Left lung (tissue), 10 donors: Measurements from ENCODE around the gene CDKN2AIP. TPM values are rescaled to one million over a fixed set of nuclear protein-coding genes. Genes with fewer than 3 reads are reported as not detected.

Experiments
- ATAC-seq: fragments of 200-7000 bp; cut with Tn5 transposase; one replicate; pipeline ENCODE4 v1.9.1; 2020; ENCODE audit warnings: moderate library complexity
- DNase-seq, 4 donors: peaks; one replicate each; pipeline ENCODE4 v3.0.0-alpha.2; 2013 to 2020
- H3K27ac ChIP-seq, 2 donors: fragments of 200-600 bp; sonication (generic) in 1 of 2; one replicate each; pipeline versions ENCODE4 v1.5.0 to v1.8.0; 2020 to 2021
- H3K27me3 ChIP-seq, 2 donors: fragments of 200-600 bp; sonication (generic) in 1 of 2; one replicate each; pipeline versions ENCODE4 v1.5.0 to v1.8.0; 2020 to 2021
- H3K36me3 ChIP-seq, 2 donors: fragments of 200-600 bp; sonication (generic) in 1 of 2; one replicate each; pipeline versions ENCODE4 v1.5.0 to v1.8.0; 2020 to 2021
- H3K4me1 ChIP-seq, 2 donors: fragments of 200-600 bp; one replicate each; pipeline ENCODE4 v1.8.0; 2021
- H3K4me3 ChIP-seq, 2 donors: fragments of 200-600 bp; sonication (generic) in 1 of 2; one replicate each; pipeline versions ENCODE4 v1.5.0 to v1.8.0; 2020 to 2021; ENCODE audit warnings: mild to moderate bottlenecking in 1 of 2
- H3K9me3 ChIP-seq, 2 donors: fragments of 200-600 bp; sonication (generic) in 1 of 2; one replicate each; pipeline versions ENCODE4 v1.5.0 to v1.8.0; 2020 to 2021
- intact Hi-C, 2 donors: fragments of 100-400 bp; cut with DNase I; formaldehyde crosslinking; loops; one replicate each; pipeline versions ENCODE4 v1.11.2 to v1.14.2; 2022
- polyA plus RNA-seq, 6 donors: library from polyadenylated mRNA; unstranded; fragments of 120-200 nt; gene quantifications; one replicate each; pipeline ENCODE4 v1.2.1, GENCODE V29; 2013; ENCODE audit not compliant: insufficient read length in 6 of 6
- total RNA-seq, 2 donors: library from RNA; stranded (reverse); fragmentation: NEBNext Ultra II Directional; extraction: Animal tissue kit (Norgen Biotek cat#: 25700); gene quantifications; one replicate each; pipeline ENCODE4 v1.2.1, GENCODE V29; 2021
- TF ChIP-seq, protein P1 (sequence below), 2 donors: fragments of 200-600 bp; sonication (generic) in 1 of 2; IDR thresholded peaks; one replicate each; pipeline versions ENCODE4 v1.5.0 to v1.8.0; 2021; ENCODE audit warnings: antibody characterized with exemption in 2 of 2
- donor health status: DM: no; HTN: yes; CAD: no.
- donor health status: DM: no; HTN: no; CAD: no.

Gene CDKN2AIP
- total and polyA plus RNA-seq, 8 donors = 10.1 to 33.3 (median 30.5) TPM

DNA sequence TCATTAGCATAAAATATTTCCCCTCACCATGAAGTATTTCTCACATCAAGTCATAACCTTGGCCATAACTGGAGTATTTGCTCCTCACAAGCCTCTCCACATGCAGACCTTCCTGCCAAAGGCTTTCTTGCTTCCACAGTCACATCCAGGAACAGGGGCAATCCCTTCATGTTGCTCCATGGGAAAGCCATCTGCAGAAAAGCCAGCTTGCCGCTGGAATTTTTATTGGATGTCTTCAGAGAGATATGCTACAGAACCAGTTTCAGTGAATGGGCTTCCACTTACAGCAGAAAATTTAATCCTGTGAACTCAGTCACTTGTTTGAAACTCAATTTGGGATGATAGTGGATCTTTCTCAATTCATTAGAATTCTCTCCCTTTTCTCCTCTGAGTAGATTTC, 3.2 kb upstream of the CDKN2AIP start:
- H3K4me1 ChIP-seq = peaks cover 8 to 23% of the 10 kb centered on the region in 2 donors
- ATAC-seq (no peak), DNase-seq (no peak)
- no peak overlapping the region for H3K27ac ChIP-seq
- intact Hi-C loops = no loop called here
- no peak overlapping the region for H3K4me3 ChIP-seq
- TF ChIP-seq, protein P1, sequence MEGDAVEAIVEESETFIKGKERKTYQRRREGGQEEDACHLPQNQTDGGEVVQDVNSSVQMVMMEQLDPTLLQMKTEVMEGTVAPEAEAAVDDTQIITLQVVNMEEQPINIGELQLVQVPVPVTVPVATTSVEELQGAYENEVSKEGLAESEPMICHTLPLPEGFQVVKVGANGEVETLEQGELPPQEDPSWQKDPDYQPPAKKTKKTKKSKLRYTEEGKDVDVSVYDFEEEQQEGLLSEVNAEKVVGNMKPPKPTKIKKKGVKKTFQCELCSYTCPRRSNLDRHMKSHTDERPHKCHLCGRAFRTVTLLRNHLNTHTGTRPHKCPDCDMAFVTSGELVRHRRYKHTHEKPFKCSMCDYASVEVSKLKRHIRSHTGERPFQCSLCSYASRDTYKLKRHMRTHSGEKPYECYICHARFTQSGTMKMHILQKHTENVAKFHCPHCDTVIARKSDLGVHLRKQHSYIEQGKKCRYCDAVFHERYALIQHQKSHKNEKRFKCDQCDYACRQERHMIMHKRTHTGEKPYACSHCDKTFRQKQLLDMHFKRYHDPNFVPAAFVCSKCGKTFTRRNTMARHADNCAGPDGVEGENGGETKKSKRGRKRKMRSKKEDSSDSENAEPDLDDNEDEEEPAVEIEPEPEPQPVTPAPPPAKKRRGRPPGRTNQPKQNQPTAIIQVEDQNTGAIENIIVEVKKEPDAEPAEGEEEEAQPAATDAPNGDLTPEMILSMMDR (IDR thresholded peaks at IDR 0.05) = no peak
- no peaks in the 10 kb centered on the region for H3K27me3 ChIP-seq
- peaks cover 0 to 4% of the 10 kb centered on the region in 2 donors for H3K36me3 ChIP-seq
- H3K9me3 ChIP-seq = no peaks in the 10 kb centered on the region

DNA sequence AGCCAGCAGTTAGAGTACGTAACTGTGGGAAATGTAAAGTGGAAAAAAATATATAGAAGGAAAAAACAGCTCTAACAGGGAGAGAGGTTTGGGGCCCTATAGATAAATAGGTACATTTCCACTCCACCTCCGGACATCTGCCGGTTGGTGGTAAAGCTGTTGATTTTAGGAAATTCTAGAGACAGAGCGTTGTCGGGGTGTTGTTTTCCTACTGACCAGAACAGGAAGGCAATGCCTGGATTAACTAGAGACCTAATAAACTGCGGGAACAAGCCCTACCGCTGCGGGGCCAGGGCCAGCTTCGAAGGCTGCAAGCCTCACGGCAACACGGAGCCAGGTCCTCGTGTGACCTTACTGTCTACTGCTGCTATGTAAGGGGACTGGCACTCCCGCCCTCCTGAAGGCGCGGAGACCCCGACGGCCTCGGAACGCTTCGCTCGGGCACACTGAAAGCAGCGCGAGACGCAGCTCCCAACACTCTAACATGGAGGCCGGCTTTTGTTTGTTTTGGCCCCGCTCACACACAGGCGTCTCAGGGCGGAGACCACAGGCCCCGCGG, 702 bp upstream of the CDKN2AIP start:
- no peak for DNase-seq
- ATAC-seq = peak; percentile 41
- Histone ChIP-seq H3K27me3 (no peaks in the 10 kb centered on the region), H3K4me1 (peaks cover 8 to 48% of the 10 kb centered on the region in 2 donors), H3K27ac (peak overlapping the region; percentile 99), H3K36me3 (peaks cover 0 to 25% of the 10 kb centered on the region in 2 donors), H3K9me3 (no peaks in the 10 kb centered on the region), H3K4me3 (peak overlapping the region; percentile 92 to 98)
- intact Hi-C loops = no loop called here
- TF ChIP-seq, protein P1 (IDR thresholded peaks at IDR 0.05) = no peak

DNA sequence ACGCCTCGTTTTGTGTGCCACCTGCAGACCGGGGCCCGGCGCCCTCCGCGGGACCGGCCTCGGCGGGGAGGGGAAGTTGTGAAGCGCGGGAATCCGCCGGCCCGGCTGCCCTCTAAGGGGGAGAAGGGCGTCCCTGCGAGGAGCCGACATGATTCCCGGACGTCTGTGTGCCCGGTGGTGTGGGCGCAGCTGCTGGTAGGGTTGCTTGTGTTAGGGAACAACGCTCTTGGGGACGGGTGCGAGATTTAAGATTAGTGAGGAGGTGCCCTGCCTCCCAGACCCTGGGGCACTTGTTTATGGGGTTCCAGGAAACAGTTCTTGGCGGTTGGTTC, 627 bp downstream of the CDKN2AIP start:
- peak; percentile 36 for ATAC-seq

DNA sequence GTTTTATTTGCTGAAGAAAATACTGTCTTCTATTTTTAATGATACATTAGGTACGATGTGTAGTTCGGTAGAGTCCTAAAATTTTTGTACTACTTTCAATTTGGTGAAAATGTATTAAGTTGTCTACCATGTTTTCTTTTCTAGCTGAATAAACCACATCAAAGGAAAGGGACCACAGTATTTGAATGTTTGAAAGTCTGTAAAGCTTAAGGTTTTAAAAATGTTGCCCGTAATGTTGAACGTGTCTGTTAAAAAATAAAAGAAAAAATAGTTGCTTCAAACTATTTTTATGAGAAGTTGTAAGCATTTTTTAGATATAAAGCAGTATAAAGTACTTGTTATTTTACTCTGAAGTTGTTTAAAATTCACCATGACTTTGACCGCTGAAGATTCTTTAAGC, 3.2 kb downstream of the CDKN2AIP start:
- intact Hi-C loops = no loop called here
- H3K27me3 ChIP-seq = no peaks in the 10 kb centered on the region
- H3K9me3 ChIP-seq = no peaks in the 10 kb centered on the region
- peaks cover 8 to 46% of the 10 kb centered on the region in 2 donors for H3K4me1 ChIP-seq
- TF ChIP-seq, protein P1 (IDR thresholded peaks at IDR 0.05) = no peak
- peaks cover 0 to 52% of the 10 kb centered on the region in 2 donors for H3K36me3 ChIP-seq
- no peak overlapping the region for H3K27ac ChIP-seq
- H3K4me3 ChIP-seq = no peak overlapping the region
- no peak for DNase-seq
- ATAC-seq = no peak

More for the DNA sequence above, 627 bp downstream of the CDKN2AIP start:
- peaks cover 0 to 34% of the 10 kb centered on the region in 2 donors for H3K36me3 ChIP-seq
- H3K27me3 ChIP-seq = no peaks in the 10 kb centered on the region
- peak overlapping the region; percentile 92 to 98 for H3K4me3 ChIP-seq
- H3K27ac ChIP-seq = peak overlapping the region; percentile 99
- DNase-seq = peak in 1 of 4 donors; percentile 92
- peaks cover 8 to 49% of the 10 kb centered on the region in 2 donors for H3K4me1 ChIP-seq
- intact Hi-C loops = no loop called here
- TF ChIP-seq, protein P1 (IDR thresholded peaks at IDR 0.05) = no peak
- no peaks in the 10 kb centered on the region for H3K9me3 ChIP-seq

DNA sequence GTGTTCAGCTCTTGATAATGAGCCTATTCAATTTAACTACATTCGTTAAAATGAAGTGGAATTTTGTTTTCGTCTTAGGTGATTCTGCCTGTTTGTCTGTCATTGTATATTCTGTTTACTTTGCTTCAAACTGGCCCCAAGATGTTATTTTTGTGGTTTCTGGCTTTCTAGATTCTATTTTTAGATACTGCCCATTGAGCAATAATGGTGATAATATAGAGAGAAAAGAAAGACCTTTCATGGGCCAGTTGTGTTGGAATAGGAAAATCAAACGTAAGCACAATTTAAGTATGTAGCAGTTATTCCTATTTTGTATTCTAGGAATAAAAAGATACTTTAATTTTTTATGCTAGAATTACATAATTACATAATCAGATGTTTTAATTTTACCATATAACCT, 4.0 kb downstream of the CDKN2AIP start:
- peaks cover 0 to 52% of the 10 kb centered on the region in 2 donors for H3K36me3 ChIP-seq
- H3K27me3 ChIP-seq = no peaks in the 10 kb centered on the region
- TF ChIP-seq, protein P1 (IDR thresholded peaks at IDR 0.05) = no peak
- H3K4me1 ChIP-seq = peaks cover 8 to 38% of the 10 kb centered on the region in 2 donors
- intact Hi-C loops = no loop called here
- DNase-seq (no peak), ATAC-seq (no peak)
- H3K9me3 ChIP-seq = no peaks in the 10 kb centered on the region
- H3K27ac ChIP-seq = no peak overlapping the region
- H3K4me3 ChIP-seq = no peak overlapping the region
